Right atrium auricular region (tissue), 2 donors: ENCODE measurements around the gene ITGB1. TPM values are rescaled to one million over a fixed set of nuclear protein-coding genes. Genes with fewer than 3 reads are reported as not detected.

Source experiments
- DNase-seq: peaks from one replicate; pipeline ENCODE4 v3.0.0-alpha.2; 2019; ENCODE audit warnings: low spot score
- H3K27ac ChIP-seq, 2 donors: fragments of 200-600 bp; sonication (generic); 1 replicate in 1 of 2; 2 replicates in 1 of 2; pipeline ENCODE4 v1.5.1; 2016 to 2019
- H3K27me3 ChIP-seq, 2 donors: fragments of 200-600 bp; sonication (generic); one replicate each; pipeline versions ENCODE4 v1.5.1 to v1.6.0; 2017 to 2019
- H3K36me3 ChIP-seq: fragments of 200-600 bp; sonication (generic); one replicate; pipeline ENCODE4 v1.5.1; 2016
- H3K4me1 ChIP-seq, 2 donors: fragments of 200-600 bp; sonication (generic); one replicate each; pipeline versions ENCODE4 v1.5.1 to v1.6.0; 2017 to 2019
- H3K4me3 ChIP-seq, 2 donors: fragments of 200-600 bp; sonication (generic); 1 replicate in 1 of 2; 2 replicates in 1 of 2; pipeline ENCODE4 v1.5.1; 2017 to 2019; ENCODE audit warnings: mild to moderate bottlenecking in 1 of 2, moderate library complexity in 1 of 2
- H3K9me3 ChIP-seq, 2 donors: fragments of 200-600 bp; sonication (generic); one replicate each; pipeline ENCODE4 v1.5.1; 2019
- total RNA-seq, 2 donors: library from RNA; depleted of rRNA; stranded (reverse); fragments of >200 nt; gene quantifications; one replicate each; pipeline ENCODE4 v1.1.0, GENCODE V29; 2016
- TF ChIP-seq, protein P1 (sequence below), 2 donors: fragments of 200-600 bp; sonication (generic); IDR thresholded peaks; one replicate each; pipeline ENCODE4 v1.5.1; 2019; ENCODE audit warnings: antibody characterized with exemption in 2 of 2

Gene ITGB1
- total RNA-seq, 2 donors from 2014 or later = 454 to 1,054 TPM

DNA sequence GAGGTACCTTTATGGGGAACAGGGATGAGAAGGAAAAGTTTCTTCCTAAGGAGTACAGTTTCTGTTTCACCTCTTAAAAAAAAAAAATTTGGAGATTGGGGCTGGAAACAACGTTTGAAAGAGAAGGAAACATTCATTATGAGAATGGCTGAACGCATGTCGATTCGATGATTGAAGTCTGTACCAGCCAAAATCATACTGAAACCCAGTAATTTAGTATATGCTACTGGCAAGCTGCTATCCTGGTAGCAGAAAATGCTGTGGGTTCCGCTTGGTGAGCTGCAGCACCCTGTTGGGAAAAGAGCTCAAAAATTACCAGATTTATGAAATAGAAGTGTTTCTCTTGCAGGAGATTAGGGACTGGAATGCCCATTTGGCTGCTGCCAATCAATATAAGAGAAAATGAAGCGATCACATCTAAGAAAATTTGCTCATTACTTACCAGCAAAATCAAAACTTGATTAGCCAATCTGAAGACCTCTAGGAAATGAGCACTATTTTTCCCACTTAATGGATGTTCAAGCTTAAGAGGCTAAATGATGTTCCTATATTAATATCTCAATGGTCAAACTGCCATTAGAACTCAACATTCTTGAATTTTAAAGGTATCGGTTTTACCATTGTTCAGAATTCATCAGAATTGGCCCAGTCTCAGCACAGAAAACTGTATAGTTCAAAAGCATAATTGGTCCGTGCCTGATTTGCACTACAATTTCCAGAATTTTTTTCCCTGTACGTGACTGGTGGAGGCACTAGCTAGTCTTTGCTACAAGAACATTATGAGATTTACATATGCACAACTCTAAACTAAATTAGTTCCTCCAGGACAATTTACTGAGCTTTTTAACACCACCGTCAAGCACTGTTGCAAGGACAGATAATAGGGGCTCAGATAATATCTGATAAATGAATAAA is 1.2 kb upstream of the ITGB1 start:
- no peak for DNase-seq
- peaks cover 0 to 66% of the 10 kb centered on the region in 2 donors for H3K4me1 ChIP-seq
- no peaks in the 10 kb centered on the region for H3K9me3 ChIP-seq
- peak overlapping the region; percentile 98 for H3K27ac ChIP-seq
- TF ChIP-seq, protein P1, sequence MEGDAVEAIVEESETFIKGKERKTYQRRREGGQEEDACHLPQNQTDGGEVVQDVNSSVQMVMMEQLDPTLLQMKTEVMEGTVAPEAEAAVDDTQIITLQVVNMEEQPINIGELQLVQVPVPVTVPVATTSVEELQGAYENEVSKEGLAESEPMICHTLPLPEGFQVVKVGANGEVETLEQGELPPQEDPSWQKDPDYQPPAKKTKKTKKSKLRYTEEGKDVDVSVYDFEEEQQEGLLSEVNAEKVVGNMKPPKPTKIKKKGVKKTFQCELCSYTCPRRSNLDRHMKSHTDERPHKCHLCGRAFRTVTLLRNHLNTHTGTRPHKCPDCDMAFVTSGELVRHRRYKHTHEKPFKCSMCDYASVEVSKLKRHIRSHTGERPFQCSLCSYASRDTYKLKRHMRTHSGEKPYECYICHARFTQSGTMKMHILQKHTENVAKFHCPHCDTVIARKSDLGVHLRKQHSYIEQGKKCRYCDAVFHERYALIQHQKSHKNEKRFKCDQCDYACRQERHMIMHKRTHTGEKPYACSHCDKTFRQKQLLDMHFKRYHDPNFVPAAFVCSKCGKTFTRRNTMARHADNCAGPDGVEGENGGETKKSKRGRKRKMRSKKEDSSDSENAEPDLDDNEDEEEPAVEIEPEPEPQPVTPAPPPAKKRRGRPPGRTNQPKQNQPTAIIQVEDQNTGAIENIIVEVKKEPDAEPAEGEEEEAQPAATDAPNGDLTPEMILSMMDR (IDR thresholded peaks at IDR 0.05) = no peak
- no peaks in the 10 kb centered on the region for H3K36me3 ChIP-seq
- peak overlapping the region; percentile 94 to 99 for H3K4me3 ChIP-seq
- no peaks in the 10 kb centered on the region for H3K27me3 ChIP-seq

- no peaks in the 10 kb centered on the region for H3K27me3 ChIP-seq
- H3K4me1 ChIP-seq = peaks cover 0 to 71% of the 10 kb centered on the region in 2 donors
- peak overlapping the region; percentile 98 for H3K27ac ChIP-seq
- DNase-seq = no peak
- TF ChIP-seq, protein P1 (IDR thresholded peaks at IDR 0.05) = no peak
- peak overlapping the region; percentile 94 to 99 for H3K4me3 ChIP-seq
- H3K9me3 ChIP-seq = no peaks in the 10 kb centered on the region
- no peaks in the 10 kb centered on the region for H3K36me3 ChIP-seq
Observed at GRCh38 chr10:32957341-32958084, 517 bp downstream of the ITGB1 start.

DNA sequence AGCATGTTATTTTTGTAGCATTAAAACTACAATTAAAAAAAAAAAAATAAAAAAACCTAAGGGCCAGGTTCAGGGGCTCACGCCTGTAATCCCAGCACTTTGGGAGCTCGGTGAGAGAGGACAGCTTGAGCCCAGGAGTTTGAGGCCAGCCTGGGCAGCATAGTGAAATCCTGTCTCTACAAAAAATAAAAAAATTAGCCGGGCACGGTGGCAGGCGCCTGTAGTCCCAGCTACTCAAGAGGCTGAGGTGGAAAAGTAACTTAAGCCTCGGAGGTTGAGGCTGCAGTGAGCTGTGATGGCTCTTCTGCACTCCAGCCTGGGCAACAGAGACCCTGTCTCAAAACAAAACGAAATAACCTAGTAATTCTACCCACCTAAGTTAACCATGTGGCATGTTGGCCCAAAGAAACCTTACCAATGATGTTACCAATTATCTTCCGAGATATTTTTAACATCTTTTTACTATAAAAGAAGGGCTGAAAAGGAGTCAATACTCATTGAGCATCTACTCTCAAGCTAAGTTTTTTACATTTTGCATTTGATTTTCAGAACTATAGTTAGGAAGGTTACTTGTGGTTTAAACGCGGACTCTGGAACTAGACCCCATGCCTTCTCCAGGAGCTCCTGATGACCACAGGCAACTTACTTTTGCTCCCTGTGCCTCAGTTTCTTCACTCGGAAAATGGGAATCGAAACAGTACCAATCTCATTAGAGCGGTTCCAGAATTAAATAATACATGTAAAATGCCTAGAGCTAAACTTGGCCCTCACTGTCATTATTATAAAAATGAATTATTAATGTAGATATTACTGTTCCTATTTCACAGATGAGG is 1.4 kb downstream of the ITGB1 start:
- H3K4me1 ChIP-seq = peaks cover 0 to 69% of the 10 kb centered on the region in 2 donors
- H3K36me3 ChIP-seq = no peaks in the 10 kb centered on the region
- DNase-seq = no peak
- peak overlapping the region; percentile 98 for H3K27ac ChIP-seq
- peak overlapping the region; percentile 94 to 99 for H3K4me3 ChIP-seq
- no peaks in the 10 kb centered on the region for H3K9me3 ChIP-seq
- TF ChIP-seq, protein P1 (IDR thresholded peaks at IDR 0.05) = no peak
- no peaks in the 10 kb centered on the region for H3K27me3 ChIP-seq

GRCh38 chr10:32955790-32956189 is 2.2 kb downstream of the ITGB1 start:
- Histone ChIP-seq H3K4me3 (peak overlapping the region; percentile 94 to 99), H3K4me1 (peaks cover 0 to 70% of the 10 kb centered on the region in 2 donors), H3K27me3 (no peaks in the 10 kb centered on the region), H3K9me3 (no peaks in the 10 kb centered on the region), H3K36me3 (no peaks in the 10 kb centered on the region), H3K27ac (peak overlapping the region; percentile 98)
- TF ChIP-seq, protein P1 (IDR thresholded peaks at IDR 0.05) = no peak
- no peak for DNase-seq

GRCh38 chr10:32955299-32955772 is 2.7 kb downstream of the ITGB1 start:
- Histone ChIP-seq H3K9me3 (no peaks in the 10 kb centered on the region), H3K27ac (peak overlapping the region; percentile 98), H3K4me3 (peak overlapping the region; percentile 17 to 99), H3K4me1 (peaks cover 0 to 74% of the 10 kb centered on the region in 2 donors), H3K36me3 (no peaks in the 10 kb centered on the region), H3K27me3 (no peaks in the 10 kb centered on the region)
- no peak for DNase-seq
- TF ChIP-seq, protein P1 (IDR thresholded peaks at IDR 0.05) = no peak
